Neural cell (in vitro differentiated cells): ENCODE results near the gene DOK6. TPM values are rescaled to one million over a fixed set of nuclear protein-coding genes. Genes with fewer than 3 reads are reported as not detected.

Experiments
- H2AFZ ChIP-seq: fragments of 200-600, 300-800 bp; sonication (generic), shearing (Covaris generic); 2 replicates; pipeline ENCODE4 v1.6.0; 2014; ENCODE audit warnings: low read depth, mild to moderate bottlenecking, antibody characterized with exemption, low read length, moderate library complexity
- H3F3A ChIP-seq: fragments of 200-600 bp; shearing (Covaris generic); 2 replicates; pipeline ENCODE4 v1.6.1; 2016; ENCODE audit warnings: mild to moderate bottlenecking, moderate library complexity, mixed read lengths, antibody characterized with exemption, low read length; ENCODE audit not compliant: insufficient read depth, poor library complexity, severe bottlenecking
- H3K27ac ChIP-seq: fragments of 200-600, 300-800 bp; sonication (generic), shearing (Covaris generic); 2 replicates; pipeline ENCODE4 v1.5.1; 2014; ENCODE audit warnings: mild to moderate bottlenecking, low read length, moderate library complexity
- H3K27me3 ChIP-seq: fragments of 300-800, 200-600 bp; sonication (generic), shearing (Covaris generic); 2 replicates; pipeline ENCODE4 v1.6.0; 2014; ENCODE audit warnings: mild to moderate bottlenecking, low read depth, low read length, moderate library complexity; ENCODE audit not compliant: insufficient read depth
- H3K36me3 ChIP-seq: fragments of 300-800, 200-600 bp; sonication (generic), shearing (Covaris generic); 2 replicates; pipeline ENCODE4 v1.5.1; 2014; ENCODE audit warnings: mild to moderate bottlenecking, antibody characterized with exemption, low read length, moderate library complexity; ENCODE audit not compliant: insufficient read depth
- H3K4me2 ChIP-seq: fragments of 300-800, 200-600 bp; sonication (generic), shearing (Covaris generic); 2 replicates; pipeline ENCODE4 v1.6.0; 2014; ENCODE audit warnings: mild to moderate bottlenecking, low read length
- H3K4me3 ChIP-seq: fragments of 300-800, 200-600 bp; sonication (generic), shearing (Covaris generic); 2 replicates; pipeline ENCODE4 v1.5.1; 2014; ENCODE audit warnings: mild to moderate bottlenecking, low read length, moderate library complexity
- H3K79me2 ChIP-seq: fragments of 200-600 bp; shearing (Covaris generic); replicated peaks from 2 replicates; pipeline ENCODE4 v1.6.0; 2014; ENCODE audit warnings: mild to moderate bottlenecking, low read length, moderate library complexity; ENCODE audit not compliant: insufficient read depth
- H3K9ac ChIP-seq: fragments of 300-800, 200-600 bp; sonication (generic), shearing (Covaris generic); 2 replicates; pipeline ENCODE4 v1.6.1; 2016; ENCODE audit warnings: mild to moderate bottlenecking, low read length, mixed read lengths
- H3K9me2 ChIP-seq: fragments of 200-600 bp; shearing (Covaris generic); 2 replicates; pipeline ENCODE4 v1.6.1; 2016; ENCODE audit warnings: mild to moderate bottlenecking, low read length, mixed read lengths; ENCODE audit not compliant: insufficient read depth
- H3K9me3 ChIP-seq: fragments of 200-600, 300-800 bp; sonication (generic), shearing (Covaris generic); 2 replicates; pipeline ENCODE4 v1.6.1; 2016; ENCODE audit warnings: mild to moderate bottlenecking, mixed run types, low read length, moderate library complexity, mixed read lengths
- H4K20me1 ChIP-seq: fragments of 200-600 bp; shearing (Covaris generic); 2 replicates; pipeline ENCODE4 v1.6.1; 2016; ENCODE audit warnings: mild to moderate bottlenecking, mixed run types; ENCODE audit not compliant: insufficient read depth
- EP300 ChIP-seq: fragments of 450-650 bp; conservative IDR thresholded peaks from 2 replicates; pipeline ENCODE4 v1.6.1; 2014; ENCODE audit warnings: antibody characterized with exemption, mild to moderate bottlenecking, moderate library complexity; ENCODE audit not compliant: poor library complexity, severe bottlenecking
- EZH2 ChIP-seq: fragments of 200-600, 300-800 bp; shearing (Covaris generic), sonication (generic); IDR thresholded peaks from 2 replicates; pipeline ENCODE4 v1.6.1; 2014; ENCODE audit warnings: antibody characterized with exemption, low read length, borderline replicate concordance, mild to moderate bottlenecking; ENCODE audit not compliant: insufficient read depth, poor library complexity, severe bottlenecking
- MXI1 ChIP-seq: fragments of 450-650 bp; conservative IDR thresholded peaks from 2 replicates; pipeline ENCODE4 v1.6.1; 2014; ENCODE audit warnings: antibody characterized with exemption, mild to moderate bottlenecking; ENCODE audit not compliant: poor library complexity, severe bottlenecking
- POLR2AphosphoS5 ChIP-seq: IDR thresholded peaks from 2 replicates; pipeline ENCODE4 v1.6.1; 2012
- RAD21 ChIP-seq: fragments of 450-650 bp; conservative IDR thresholded peaks from 2 replicates; pipeline ENCODE4 v1.6.1; 2014; ENCODE audit warnings: antibody characterized with exemption, mild to moderate bottlenecking, moderate library complexity
- SMC3 ChIP-seq: fragments of 450-650 bp; conservative IDR thresholded peaks from 2 replicates; pipeline ENCODE4 v1.6.1; 2014; ENCODE audit warnings: antibody characterized with exemption, mild to moderate bottlenecking, moderate library complexity; ENCODE audit not compliant: poor library complexity
- TAF1 ChIP-seq: IDR thresholded peaks from 2 replicates; pipeline ENCODE4 v1.6.1; 2012; ENCODE audit warnings: low read depth
- polyA plus RNA-seq: library from polyadenylated mRNA; depleted of rRNA; stranded (reverse); fragments of >200 nt; gene quantifications from 2 replicates; pipeline ENCODE4 v1.2.3, GENCODE V29; 2014
- TF ChIP-seq, protein P1 (sequence below): IDR thresholded peaks from 2 replicates; pipeline ENCODE4 v1.6.1; 2012; ENCODE audit warnings: borderline replicate concordance
- TF ChIP-seq, protein P2 (sequence below): fragments of 450-650 bp; IDR thresholded peaks from 2 replicates; pipeline ENCODE4 v1.5.1; 2014; ENCODE audit warnings: antibody characterized with exemption, mild to moderate bottlenecking, moderate library complexity; ENCODE audit not compliant: poor library complexity, severe bottlenecking

DOK6 gene
- polyA plus RNA-seq, 1 donor from 2014 or later, result 9.7 TPM

DNA sequence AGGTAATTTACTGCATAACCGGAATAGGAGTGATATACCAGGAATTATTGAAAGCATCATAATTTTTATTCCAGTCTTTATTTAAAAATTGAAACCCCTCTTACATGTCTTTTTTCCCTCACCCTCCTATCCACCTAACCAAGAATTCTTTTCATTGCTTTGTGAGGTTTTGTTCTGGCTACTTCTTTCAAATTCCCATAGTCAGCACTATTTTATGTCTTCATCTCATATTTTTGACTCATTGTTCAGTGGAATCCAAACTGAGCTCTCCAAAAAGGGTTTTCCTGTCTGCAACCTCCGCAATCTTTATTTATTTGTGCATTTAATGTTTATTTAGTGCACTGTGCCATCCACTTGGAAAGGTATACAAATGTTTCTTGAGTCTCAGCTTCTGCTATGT, 128.5 kb downstream of the DOK6 start:
- no peaks in the 10 kb centered on the region for H3K9me3 ChIP-seq

DNA sequence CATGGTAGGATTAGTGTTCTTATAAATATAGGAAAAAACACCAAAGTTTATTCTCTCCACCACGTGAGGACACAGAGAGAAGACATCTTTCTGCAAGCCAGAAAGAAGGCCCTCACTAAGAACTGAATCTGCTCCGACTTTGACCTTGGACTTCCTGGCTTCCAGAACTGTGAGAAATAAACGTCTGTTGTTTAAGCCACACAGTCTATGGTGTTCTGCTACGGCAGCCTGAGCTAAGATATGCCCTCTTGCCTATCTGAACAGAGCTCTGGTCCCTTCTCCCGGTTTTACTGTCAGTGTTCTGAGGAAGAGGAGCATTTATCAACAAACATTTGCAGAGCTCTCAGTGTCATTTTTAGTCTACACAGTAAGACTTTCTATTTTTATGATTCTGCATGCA, 131.3 kb downstream of the DOK6 start:
- H3K27ac ChIP-seq, result no peak overlapping the region
- TF ChIP-seq MXI1 (no peak), TAF1 (no peak), EZH2 (no peak), RAD21 (no peak), POLR2AphosphoS5 (no peak), EP300 (no peak), SMC3 (no peak)
- TF ChIP-seq, protein P1, sequence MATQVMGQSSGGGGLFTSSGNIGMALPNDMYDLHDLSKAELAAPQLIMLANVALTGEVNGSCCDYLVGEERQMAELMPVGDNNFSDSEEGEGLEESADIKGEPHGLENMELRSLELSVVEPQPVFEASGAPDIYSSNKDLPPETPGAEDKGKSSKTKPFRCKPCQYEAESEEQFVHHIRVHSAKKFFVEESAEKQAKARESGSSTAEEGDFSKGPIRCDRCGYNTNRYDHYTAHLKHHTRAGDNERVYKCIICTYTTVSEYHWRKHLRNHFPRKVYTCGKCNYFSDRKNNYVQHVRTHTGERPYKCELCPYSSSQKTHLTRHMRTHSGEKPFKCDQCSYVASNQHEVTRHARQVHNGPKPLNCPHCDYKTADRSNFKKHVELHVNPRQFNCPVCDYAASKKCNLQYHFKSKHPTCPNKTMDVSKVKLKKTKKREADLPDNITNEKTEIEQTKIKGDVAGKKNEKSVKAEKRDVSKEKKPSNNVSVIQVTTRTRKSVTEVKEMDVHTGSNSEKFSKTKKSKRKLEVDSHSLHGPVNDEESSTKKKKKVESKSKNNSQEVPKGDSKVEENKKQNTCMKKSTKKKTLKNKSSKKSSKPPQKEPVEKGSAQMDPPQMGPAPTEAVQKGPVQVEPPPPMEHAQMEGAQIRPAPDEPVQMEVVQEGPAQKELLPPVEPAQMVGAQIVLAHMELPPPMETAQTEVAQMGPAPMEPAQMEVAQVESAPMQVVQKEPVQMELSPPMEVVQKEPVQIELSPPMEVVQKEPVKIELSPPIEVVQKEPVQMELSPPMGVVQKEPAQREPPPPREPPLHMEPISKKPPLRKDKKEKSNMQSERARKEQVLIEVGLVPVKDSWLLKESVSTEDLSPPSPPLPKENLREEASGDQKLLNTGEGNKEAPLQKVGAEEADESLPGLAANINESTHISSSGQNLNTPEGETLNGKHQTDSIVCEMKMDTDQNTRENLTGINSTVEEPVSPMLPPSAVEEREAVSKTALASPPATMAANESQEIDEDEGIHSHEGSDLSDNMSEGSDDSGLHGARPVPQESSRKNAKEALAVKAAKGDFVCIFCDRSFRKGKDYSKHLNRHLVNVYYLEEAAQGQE, result no peak
- TF ChIP-seq, protein P2, sequence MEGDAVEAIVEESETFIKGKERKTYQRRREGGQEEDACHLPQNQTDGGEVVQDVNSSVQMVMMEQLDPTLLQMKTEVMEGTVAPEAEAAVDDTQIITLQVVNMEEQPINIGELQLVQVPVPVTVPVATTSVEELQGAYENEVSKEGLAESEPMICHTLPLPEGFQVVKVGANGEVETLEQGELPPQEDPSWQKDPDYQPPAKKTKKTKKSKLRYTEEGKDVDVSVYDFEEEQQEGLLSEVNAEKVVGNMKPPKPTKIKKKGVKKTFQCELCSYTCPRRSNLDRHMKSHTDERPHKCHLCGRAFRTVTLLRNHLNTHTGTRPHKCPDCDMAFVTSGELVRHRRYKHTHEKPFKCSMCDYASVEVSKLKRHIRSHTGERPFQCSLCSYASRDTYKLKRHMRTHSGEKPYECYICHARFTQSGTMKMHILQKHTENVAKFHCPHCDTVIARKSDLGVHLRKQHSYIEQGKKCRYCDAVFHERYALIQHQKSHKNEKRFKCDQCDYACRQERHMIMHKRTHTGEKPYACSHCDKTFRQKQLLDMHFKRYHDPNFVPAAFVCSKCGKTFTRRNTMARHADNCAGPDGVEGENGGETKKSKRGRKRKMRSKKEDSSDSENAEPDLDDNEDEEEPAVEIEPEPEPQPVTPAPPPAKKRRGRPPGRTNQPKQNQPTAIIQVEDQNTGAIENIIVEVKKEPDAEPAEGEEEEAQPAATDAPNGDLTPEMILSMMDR, result no peak
- H3K9ac ChIP-seq, result no peak overlapping the region
- H3K9me2 ChIP-seq, result no peaks in the 10 kb centered on the region
- H3F3A ChIP-seq, result no peaks in the 10 kb centered on the region
- no peaks in the 10 kb centered on the region for H3K9me3 ChIP-seq
- H4K20me1 ChIP-seq, result no peaks in the 10 kb centered on the region
- no peaks in the 10 kb centered on the region for H3K79me2 ChIP-seq
- no peaks in the 10 kb centered on the region for H3K36me3 ChIP-seq
- no peak overlapping the region for H3K4me3 ChIP-seq
- H3K4me2 ChIP-seq, result no peak overlapping the region
- no peaks in the 10 kb centered on the region for H3K27me3 ChIP-seq
- H2AFZ ChIP-seq, result no peak overlapping the region

More for the DNA sequence above, 128.5 kb downstream of the DOK6 start:
- no peak overlapping the region for H3K27ac ChIP-seq
- no peaks in the 10 kb centered on the region for H3K27me3 ChIP-seq
- no peak overlapping the region for H3K4me3 ChIP-seq
- no peaks in the 10 kb centered on the region for H4K20me1 ChIP-seq
- H3F3A ChIP-seq, result no peaks in the 10 kb centered on the region
- H3K79me2 ChIP-seq, result no peaks in the 10 kb centered on the region
- no peak overlapping the region for H2AFZ ChIP-seq
- no peaks in the 10 kb centered on the region for H3K9me2 ChIP-seq
- TF ChIP-seq POLR2AphosphoS5, result no peak
- TF ChIP-seq MXI1, result no peak
- no peak for TF ChIP-seq TAF1
- TF ChIP-seq, protein P2, result no peak
- TF ChIP-seq, protein P1, result no peak
- TF ChIP-seq EZH2, result no peak
- TF ChIP-seq EP300, result no peak
- TF ChIP-seq SMC3, result no peak
- TF ChIP-seq RAD21, result no peak
- no peaks in the 10 kb centered on the region for H3K36me3 ChIP-seq
- H3K9ac ChIP-seq, result no peak overlapping the region
- H3K4me2 ChIP-seq, result no peak overlapping the region
